Type B pancreatic cell (in vitro differentiated cells): ENCODE results near the gene GPC6. TPM values are rescaled to one million over a fixed set of nuclear protein-coding genes. Genes with fewer than 3 reads are reported as not detected.
A peak's percentile ranks its signal among the peaks of the same experiment; 100 is the strongest.

Experiments
- DNase-seq: peaks from one replicate; pipeline ENCODE4 v3.0.0; 2021; ENCODE audit warnings: mixed read lengths; ENCODE audit not compliant: unreplicated experiment; ENCODE audit errors: extremely low spot score
- H3K27ac Mint-ChIP-seq: 2 replicates; pipeline ENCODE4 v1.8.0; 2021; ENCODE audit warnings: mild to moderate bottlenecking, mixed read lengths
- H3K27me3 Mint-ChIP-seq: 2 replicates; pipeline ENCODE4 v1.8.0; 2021; ENCODE audit warnings: mixed read lengths
- H3K36me3 Mint-ChIP-seq: 2 replicates; pipeline ENCODE4 v1.8.0; 2021; ENCODE audit warnings: mixed read lengths
- H3K4me1 Mint-ChIP-seq: one replicate; pipeline ENCODE4 v1.8.0; 2021; ENCODE audit warnings: mixed read lengths; ENCODE audit not compliant: unreplicated experiment
- H3K4me3 Mint-ChIP-seq: 2 replicates; pipeline ENCODE4 v1.8.0; 2021; ENCODE audit warnings: mild to moderate bottlenecking, mixed read lengths
- H3K9me3 Mint-ChIP-seq: 2 replicates; pipeline ENCODE4 v1.8.0; 2021; ENCODE audit warnings: mixed read lengths
- total RNA-seq: library from RNA; stranded (reverse); gene quantifications from 2 replicates; pipeline ENCODE4 v1.2.1, GENCODE V29; 2021; ENCODE audit warnings: low replicate concordance
- TF ChIP-seq, protein P1 (sequence below): fragments of 200-600 bp; sonication (generic); conservative IDR thresholded peaks from 2 replicates; pipeline ENCODE4 v1.5.0; 2021; ENCODE audit warnings: antibody characterized with exemption, mild to moderate bottlenecking

Gene GPC6
- total RNA-seq, 1 donor from 2014 or later: 30.5 TPM

DNA sequence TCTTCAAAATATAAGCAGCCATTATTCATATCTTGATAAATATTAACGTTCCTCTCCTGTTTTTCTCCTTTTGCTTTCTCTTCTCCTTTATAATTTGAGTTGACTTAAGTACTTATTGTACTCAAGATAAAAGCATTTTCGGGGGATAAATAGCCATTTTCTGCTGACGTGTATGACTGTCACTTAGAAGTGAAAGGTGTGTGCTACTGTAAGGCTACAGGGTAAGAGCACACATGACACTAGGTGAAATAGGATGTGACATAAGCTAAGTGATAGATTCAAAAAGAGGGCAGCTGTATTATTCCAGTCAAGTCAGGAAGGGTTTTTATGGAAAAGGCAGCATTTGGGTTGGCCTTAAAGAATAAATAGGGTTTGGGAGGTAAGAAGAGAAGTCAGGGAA, 128.5 kb downstream of the GPC6 start:
- Mint-ChIP-seq H3K4me1 (peaks cover 18% of the 10 kb centered on the region), H3K4me3 (no peak overlapping the region), H3K27ac (no peak overlapping the region), H3K27me3 (no peaks in the 10 kb centered on the region), H3K9me3 (peaks cover 14% of the 10 kb centered on the region), H3K36me3 (peaks cover 7% of the 10 kb centered on the region)
- TF ChIP-seq, protein P1, sequence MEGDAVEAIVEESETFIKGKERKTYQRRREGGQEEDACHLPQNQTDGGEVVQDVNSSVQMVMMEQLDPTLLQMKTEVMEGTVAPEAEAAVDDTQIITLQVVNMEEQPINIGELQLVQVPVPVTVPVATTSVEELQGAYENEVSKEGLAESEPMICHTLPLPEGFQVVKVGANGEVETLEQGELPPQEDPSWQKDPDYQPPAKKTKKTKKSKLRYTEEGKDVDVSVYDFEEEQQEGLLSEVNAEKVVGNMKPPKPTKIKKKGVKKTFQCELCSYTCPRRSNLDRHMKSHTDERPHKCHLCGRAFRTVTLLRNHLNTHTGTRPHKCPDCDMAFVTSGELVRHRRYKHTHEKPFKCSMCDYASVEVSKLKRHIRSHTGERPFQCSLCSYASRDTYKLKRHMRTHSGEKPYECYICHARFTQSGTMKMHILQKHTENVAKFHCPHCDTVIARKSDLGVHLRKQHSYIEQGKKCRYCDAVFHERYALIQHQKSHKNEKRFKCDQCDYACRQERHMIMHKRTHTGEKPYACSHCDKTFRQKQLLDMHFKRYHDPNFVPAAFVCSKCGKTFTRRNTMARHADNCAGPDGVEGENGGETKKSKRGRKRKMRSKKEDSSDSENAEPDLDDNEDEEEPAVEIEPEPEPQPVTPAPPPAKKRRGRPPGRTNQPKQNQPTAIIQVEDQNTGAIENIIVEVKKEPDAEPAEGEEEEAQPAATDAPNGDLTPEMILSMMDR: no peak
- no peak for DNase-seq

DNA sequence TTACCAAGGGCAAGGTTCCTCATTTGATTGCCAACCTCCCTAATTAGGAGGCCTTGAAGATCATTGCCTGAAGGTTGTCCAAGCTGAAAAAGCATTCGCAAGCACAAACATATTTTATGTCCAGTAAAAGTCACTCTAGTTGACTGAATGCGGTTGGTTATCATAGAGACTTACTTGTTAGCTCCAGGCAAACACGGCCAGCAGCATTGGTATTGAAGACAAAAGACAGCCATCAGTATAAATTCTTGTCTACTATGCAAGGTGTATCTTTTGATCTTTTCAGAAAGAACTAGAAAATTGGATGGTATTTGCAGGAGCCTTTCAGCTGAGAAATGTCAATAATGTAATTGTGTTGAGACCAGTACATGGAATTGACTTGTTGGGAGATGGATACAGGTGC, 129.9 kb downstream of the GPC6 start:
- H3K27me3 Mint-ChIP-seq: no peaks in the 10 kb centered on the region
- H3K27ac Mint-ChIP-seq: peak overlapping the region; percentile 49
- peaks cover 7% of the 10 kb centered on the region for H3K36me3 Mint-ChIP-seq
- peaks cover 18% of the 10 kb centered on the region for H3K4me1 Mint-ChIP-seq
- peaks cover 14% of the 10 kb centered on the region for H3K9me3 Mint-ChIP-seq
- H3K4me3 Mint-ChIP-seq: peak overlapping the region; percentile 32
- DNase-seq: no peak
- TF ChIP-seq, protein P1: no peak

DNA sequence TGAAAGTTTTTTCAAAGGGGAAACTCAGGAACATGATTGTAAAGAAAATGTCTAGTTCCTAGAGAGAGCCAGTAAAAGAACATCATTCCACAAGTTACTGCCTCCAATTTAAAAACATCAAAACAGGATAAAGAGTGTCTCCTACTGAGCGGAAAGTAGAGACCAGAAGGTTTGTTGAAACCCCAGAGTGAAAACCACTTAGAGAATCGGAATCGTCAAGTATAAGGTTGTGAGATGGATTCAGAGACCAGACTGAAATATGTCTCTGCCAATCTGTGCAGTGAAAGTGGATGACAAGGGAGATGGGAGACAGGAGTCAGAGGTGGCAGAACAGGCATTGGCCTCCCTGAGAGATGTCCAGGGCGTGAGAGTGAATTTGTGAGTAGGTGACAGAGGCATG, 133.4 kb downstream of the GPC6 start:
- Mint-ChIP-seq H3K4me3 (no peak overlapping the region), H3K4me1 (peaks cover 18% of the 10 kb centered on the region), H3K9me3 (peaks cover 14% of the 10 kb centered on the region), H3K27ac (no peak overlapping the region), H3K27me3 (no peaks in the 10 kb centered on the region), H3K36me3 (peaks cover 7% of the 10 kb centered on the region)
- TF ChIP-seq, protein P1: no peak
- DNase-seq: no peak

DNA sequence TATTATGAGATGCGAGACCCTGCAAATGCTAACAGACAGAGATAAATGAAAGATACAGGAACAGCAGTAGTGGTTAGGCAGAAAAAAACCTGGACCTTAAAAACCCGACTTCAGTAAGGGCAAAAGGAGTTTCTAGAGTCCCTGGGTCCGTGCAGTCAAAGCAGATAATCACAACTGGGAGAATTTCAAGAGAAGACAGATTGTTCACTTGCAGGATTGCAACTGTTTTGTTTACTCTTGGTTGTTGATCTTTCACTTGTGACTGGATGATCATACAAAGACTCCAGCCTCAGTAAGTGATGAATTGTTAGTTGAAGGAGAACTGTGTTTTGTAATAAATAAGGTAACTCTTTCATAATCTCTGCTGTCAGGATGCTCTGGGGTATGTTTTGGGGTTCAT, 135.1 kb downstream of the GPC6 start:
- H3K4me3 Mint-ChIP-seq: no peak overlapping the region

DNA sequence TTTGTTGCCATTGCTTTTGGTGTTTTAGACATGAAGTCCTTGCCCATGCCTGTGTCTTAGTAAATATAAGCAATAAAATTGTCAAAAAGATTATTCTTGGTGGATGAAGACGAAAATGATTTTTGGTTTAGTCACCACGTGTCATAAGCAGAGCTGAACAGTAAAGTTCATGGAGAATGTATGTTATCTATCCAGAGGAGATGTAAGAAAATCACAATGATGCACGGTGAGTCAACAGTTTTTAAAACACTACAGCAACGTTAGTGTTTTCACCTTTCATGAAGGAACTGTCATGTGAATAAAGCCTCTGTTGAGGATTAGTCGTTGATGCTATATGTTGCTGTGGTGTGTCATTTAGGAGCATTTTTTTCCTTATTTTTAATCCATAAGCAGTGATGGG, 137.6 kb downstream of the GPC6 start:
- no peaks in the 10 kb centered on the region for H3K36me3 Mint-ChIP-seq
- no peak overlapping the region for H3K4me3 Mint-ChIP-seq
- H3K27ac Mint-ChIP-seq: no peak overlapping the region
- no peaks in the 10 kb centered on the region for H3K9me3 Mint-ChIP-seq
- H3K27me3 Mint-ChIP-seq: no peaks in the 10 kb centered on the region
- no peaks in the 10 kb centered on the region for H3K4me1 Mint-ChIP-seq
- TF ChIP-seq, protein P1: no peak
- no peak for DNase-seq

More for the DNA sequence above, 135.1 kb downstream of the GPC6 start:
- Mint-ChIP-seq H3K27me3 (no peaks in the 10 kb centered on the region), H3K9me3 (peaks cover under 1% of the 10 kb centered on the region), H3K4me1 (peaks cover 1% of the 10 kb centered on the region), H3K36me3 (peaks cover under 1% of the 10 kb centered on the region), H3K27ac (no peak overlapping the region)
- TF ChIP-seq, protein P1: no peak
- no peak for DNase-seq

DNA sequence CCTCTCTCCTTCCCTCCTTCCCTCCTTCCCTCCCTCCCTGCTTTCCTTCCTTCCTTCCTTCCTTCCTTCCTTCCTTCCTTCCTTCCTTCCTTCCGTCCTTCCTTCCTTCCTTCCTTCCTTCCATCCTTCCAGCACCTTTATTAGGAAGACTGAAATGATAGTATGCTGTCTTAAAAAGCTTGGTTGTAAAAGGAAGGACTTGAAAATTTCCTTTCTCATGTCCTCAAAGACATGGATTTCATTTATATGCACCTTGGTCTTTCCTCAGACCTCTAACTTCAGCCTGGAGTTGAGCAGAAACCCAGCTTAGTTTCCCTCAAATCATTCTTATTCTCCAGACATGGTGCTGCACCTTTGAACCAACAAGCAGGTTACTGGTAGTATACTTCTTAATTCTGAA, 141.7 kb downstream of the GPC6 start:
- H3K27me3 Mint-ChIP-seq: no peaks in the 10 kb centered on the region
- DNase-seq: no peak
- no peaks in the 10 kb centered on the region for H3K9me3 Mint-ChIP-seq
- no peak overlapping the region for H3K4me3 Mint-ChIP-seq
- no peak overlapping the region for H3K27ac Mint-ChIP-seq
- H3K36me3 Mint-ChIP-seq: no peaks in the 10 kb centered on the region
- no peaks in the 10 kb centered on the region for H3K4me1 Mint-ChIP-seq
- TF ChIP-seq, protein P1: no peak
